Left lung (tissue), 10 donors: ENCODE data around the gene DUS1L. TPM values are rescaled to one million over a fixed set of nuclear protein-coding genes. Genes with fewer than 3 reads are reported as not detected.
A peak's percentile ranks its signal among the peaks of the same experiment; 100 is the strongest.

ENCODE experiments used
- ATAC-seq: fragments of 200-7000 bp; cut with Tn5 transposase; one replicate; pipeline ENCODE4 v1.9.1; 2020; ENCODE audit warnings: moderate library complexity
- DNase-seq, 4 donors: peaks; one replicate each; pipeline ENCODE4 v3.0.0-alpha.2; 2013 to 2020
- H3K27ac ChIP-seq, 2 donors: fragments of 200-600 bp; sonication (generic) in 1 of 2; one replicate each; pipeline versions ENCODE4 v1.5.0 to v1.8.0; 2020 to 2021
- H3K27me3 ChIP-seq, 2 donors: fragments of 200-600 bp; sonication (generic) in 1 of 2; one replicate each; pipeline versions ENCODE4 v1.5.0 to v1.8.0; 2020 to 2021
- H3K36me3 ChIP-seq, 2 donors: fragments of 200-600 bp; sonication (generic) in 1 of 2; one replicate each; pipeline versions ENCODE4 v1.5.0 to v1.8.0; 2020 to 2021
- H3K4me1 ChIP-seq, 2 donors: fragments of 200-600 bp; one replicate each; pipeline ENCODE4 v1.8.0; 2021
- H3K4me3 ChIP-seq, 2 donors: fragments of 200-600 bp; sonication (generic) in 1 of 2; one replicate each; pipeline versions ENCODE4 v1.5.0 to v1.8.0; 2020 to 2021; ENCODE audit warnings: mild to moderate bottlenecking in 1 of 2
- H3K9me3 ChIP-seq, 2 donors: fragments of 200-600 bp; sonication (generic) in 1 of 2; one replicate each; pipeline versions ENCODE4 v1.5.0 to v1.8.0; 2020 to 2021
- intact Hi-C, 2 donors: fragments of 100-400 bp; cut with DNase I; formaldehyde crosslinking; loops; one replicate each; pipeline versions ENCODE4 v1.11.2 to v1.14.2; 2022
- polyA plus RNA-seq, 6 donors: library from polyadenylated mRNA; unstranded; fragments of 120-200 nt; gene quantifications; one replicate each; pipeline ENCODE4 v1.2.1, GENCODE V29; 2013; ENCODE audit not compliant: insufficient read length in 6 of 6
- total RNA-seq, 2 donors: library from RNA; stranded (reverse); fragmentation: NEBNext Ultra II Directional; extraction: Animal tissue kit (Norgen Biotek cat#: 25700); gene quantifications; one replicate each; pipeline ENCODE4 v1.2.1, GENCODE V29; 2021
- TF ChIP-seq, protein P1 (sequence below), 2 donors: fragments of 200-600 bp; sonication (generic) in 1 of 2; IDR thresholded peaks; one replicate each; pipeline versions ENCODE4 v1.5.0 to v1.8.0; 2021; ENCODE audit warnings: antibody characterized with exemption in 2 of 2
- donor health status: DM: no; HTN: yes; CAD: no.
- donor health status: DM: no; HTN: no; CAD: no.

Gene DUS1L
- total and polyA plus RNA-seq, 8 donors = 55.7 to 103 (median 74.0) TPM

DNA sequence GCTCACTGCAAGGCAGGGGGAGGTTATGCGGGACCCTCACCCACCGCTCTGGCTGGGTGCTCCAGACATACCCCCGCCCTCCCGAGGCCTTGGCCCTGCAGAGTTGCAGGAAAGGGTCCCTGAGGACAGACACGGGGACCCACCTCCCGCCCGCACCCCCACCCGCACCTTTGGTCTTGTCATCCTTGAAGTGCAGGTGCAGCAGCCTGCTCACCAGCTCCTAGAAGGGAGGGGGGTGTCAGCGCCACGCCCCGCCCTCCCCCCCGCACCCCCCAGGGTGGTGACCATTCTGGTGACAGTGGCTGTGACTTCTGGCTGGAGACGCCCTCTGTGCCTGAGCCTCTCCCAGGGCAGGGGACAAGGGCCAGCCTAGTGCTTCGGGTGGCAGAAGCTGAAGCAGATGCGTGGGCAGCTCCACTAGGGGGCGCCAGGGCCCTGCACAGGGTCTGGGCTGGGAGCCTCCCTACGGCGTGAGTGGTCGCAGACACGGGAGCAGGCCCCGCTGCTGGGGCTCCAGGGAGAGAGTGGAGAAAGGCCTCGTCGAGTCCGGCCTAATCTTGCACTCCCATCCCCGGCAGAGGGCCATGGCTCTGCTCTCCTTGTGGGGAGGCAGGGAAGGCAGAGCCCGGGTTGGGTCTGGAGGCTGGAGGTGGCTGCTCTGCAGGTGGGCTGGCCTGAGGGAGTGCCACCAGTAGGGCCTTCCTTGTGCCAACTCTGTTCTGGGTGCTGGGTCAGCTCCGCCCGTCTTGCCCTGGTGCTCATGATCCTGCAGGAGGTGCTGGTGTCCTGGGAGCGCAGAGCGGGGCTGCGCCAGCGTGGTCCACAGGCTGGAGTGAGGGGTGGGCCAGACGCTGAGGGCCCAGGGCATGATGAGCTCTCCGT is 45.7 kb downstream of the DUS1L start:
- H3K9me3 ChIP-seq = no peaks in the 10 kb centered on the region
- TF ChIP-seq, protein P1, sequence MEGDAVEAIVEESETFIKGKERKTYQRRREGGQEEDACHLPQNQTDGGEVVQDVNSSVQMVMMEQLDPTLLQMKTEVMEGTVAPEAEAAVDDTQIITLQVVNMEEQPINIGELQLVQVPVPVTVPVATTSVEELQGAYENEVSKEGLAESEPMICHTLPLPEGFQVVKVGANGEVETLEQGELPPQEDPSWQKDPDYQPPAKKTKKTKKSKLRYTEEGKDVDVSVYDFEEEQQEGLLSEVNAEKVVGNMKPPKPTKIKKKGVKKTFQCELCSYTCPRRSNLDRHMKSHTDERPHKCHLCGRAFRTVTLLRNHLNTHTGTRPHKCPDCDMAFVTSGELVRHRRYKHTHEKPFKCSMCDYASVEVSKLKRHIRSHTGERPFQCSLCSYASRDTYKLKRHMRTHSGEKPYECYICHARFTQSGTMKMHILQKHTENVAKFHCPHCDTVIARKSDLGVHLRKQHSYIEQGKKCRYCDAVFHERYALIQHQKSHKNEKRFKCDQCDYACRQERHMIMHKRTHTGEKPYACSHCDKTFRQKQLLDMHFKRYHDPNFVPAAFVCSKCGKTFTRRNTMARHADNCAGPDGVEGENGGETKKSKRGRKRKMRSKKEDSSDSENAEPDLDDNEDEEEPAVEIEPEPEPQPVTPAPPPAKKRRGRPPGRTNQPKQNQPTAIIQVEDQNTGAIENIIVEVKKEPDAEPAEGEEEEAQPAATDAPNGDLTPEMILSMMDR (IDR thresholded peaks at IDR 0.05) = peak; percentile 52 to 74
- peak in 1 of 4 donors; percentile 93 for DNase-seq
- peaks cover 25 to 39% of the 10 kb centered on the region in 2 donors for H3K4me1 ChIP-seq
- ATAC-seq = no peak
- no peaks in the 10 kb centered on the region for H3K27me3 ChIP-seq
- no peak overlapping the region for H3K4me3 ChIP-seq
- intact Hi-C loops = no loop called here
- H3K36me3 ChIP-seq = peaks cover 0 to 16% of the 10 kb centered on the region in 2 donors
- no peak overlapping the region for H3K27ac ChIP-seq

DNA sequence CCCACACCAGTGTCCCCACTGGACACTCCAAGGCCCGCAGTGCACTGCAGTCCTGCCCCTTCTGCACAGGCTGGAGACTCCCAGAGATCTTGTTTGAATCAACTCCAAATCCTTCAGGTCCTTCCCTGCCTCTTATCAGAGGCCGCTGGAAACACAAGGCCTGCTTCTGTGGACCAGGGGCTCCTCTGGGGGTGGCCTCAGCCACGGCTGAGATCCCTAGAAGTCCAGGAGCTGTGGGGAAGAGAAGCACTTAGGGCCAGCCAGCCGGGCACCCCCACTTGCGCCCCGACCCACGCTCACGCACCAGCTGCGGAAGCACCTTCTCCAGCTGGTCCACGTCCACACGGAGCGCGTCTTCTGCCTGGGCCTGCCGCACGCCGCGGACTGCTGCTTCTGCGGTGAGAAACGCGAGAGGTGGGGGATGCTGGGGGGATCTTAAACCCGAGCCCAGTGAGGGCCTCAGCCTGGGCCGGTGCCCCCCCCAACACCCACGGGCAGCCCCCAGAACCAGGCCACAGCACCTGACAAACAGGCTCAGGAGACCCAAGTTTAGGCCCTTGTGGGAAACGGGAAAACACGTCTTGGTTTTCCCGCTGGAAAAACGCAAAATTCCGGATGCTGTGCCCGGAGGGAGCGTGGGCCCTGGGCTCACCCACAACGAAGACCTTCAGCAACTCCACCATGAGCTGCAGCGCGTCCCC is 46.5 kb downstream of the DUS1L start:
- Histone ChIP-seq H3K36me3 (peaks cover 0 to 16% of the 10 kb centered on the region in 2 donors), H3K4me1 (peaks cover 22 to 35% of the 10 kb centered on the region in 2 donors), H3K4me3 (no peak overlapping the region), H3K27me3 (no peaks in the 10 kb centered on the region), H3K27ac (no peak overlapping the region), H3K9me3 (no peaks in the 10 kb centered on the region)
- TF ChIP-seq, protein P1 (IDR thresholded peaks at IDR 0.05) = no peak
- ATAC-seq (no peak), DNase-seq (no peak)
- intact Hi-C loops = no loop called here

DNA sequence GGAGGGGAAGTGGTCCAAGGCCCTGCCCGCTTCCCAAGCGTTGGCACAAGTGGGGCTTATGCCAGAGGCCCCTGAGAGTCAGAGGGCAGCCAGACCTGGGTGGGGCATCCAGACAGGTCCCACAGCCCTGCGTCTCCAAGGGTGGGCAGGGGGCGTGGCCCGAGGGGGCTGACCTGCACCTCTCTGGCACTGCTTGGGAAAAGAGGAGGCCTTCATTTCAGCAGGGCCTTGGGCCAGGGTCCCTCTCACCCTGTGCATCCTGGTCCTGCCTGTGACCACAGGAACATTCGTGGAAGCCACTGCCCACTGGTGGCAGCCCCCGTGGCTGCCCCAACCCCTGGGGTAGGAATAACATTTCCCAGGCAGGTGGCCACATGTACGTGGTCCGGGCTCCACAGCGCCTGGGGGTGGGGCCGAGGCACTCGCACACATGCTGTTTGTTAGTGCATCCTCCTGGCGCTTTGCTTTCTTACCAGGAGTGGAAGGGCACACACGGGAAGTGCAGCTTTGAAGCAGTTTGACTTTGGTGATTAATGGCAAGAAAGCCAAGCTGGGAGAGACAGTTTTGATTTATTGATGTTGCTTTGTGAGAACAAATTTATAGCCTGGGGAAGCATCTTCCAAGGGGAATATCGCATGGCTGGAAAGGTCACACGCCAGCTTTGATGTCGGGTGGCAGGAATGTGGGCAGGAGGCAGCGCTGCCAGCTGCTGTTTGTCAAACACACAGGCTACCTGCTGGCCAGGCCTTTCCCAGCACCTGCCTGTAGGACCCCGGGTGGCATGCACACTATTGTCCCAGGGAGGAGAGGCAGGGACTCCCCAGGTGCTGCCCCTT is 47.2 kb downstream of the DUS1L start:
- no peaks in the 10 kb centered on the region for H3K27me3 ChIP-seq
- no peak overlapping the region for H3K4me3 ChIP-seq
- H3K4me1 ChIP-seq = peaks cover 15 to 32% of the 10 kb centered on the region in 2 donors
- H3K36me3 ChIP-seq = peaks cover 0 to 16% of the 10 kb centered on the region in 2 donors
- H3K9me3 ChIP-seq = no peaks in the 10 kb centered on the region
- intact Hi-C loops = no loop called here
- ATAC-seq (no peak), DNase-seq (no peak)
- TF ChIP-seq, protein P1 (IDR thresholded peaks at IDR 0.05) = no peak
- no peak overlapping the region for H3K27ac ChIP-seq

DNA sequence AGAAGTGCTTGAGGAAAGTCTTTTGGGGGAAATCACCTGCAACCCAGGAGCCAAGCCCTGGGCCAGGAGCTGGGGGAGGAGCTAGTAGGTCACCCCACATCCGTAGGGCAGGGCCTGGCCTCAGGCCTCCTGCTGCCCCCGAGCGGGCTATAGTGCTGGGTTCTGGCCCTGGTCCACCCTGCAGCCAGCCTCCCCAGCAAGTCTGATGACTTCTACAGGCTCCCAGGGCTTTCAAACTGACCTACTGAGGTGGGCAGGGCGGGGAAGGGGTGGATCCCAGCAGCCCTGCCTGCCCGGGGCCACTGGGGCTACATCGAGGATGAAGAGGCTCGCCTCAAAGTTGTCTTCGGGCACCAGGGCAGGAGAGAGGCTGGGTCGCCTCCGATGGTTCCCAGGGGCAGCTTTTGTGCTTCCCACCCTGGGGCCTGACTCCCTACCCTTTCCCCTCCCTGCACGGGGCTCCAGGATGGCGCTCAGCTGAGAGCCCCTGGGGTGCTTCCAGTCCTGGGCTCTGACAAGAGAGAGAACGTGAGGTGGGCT is 47.9 kb downstream of the DUS1L start:
- Histone ChIP-seq H3K27me3 (no peaks in the 10 kb centered on the region), H3K4me3 (no peak overlapping the region), H3K9me3 (no peaks in the 10 kb centered on the region), H3K27ac (no peak overlapping the region), H3K4me1 (peaks cover 15 to 38% of the 10 kb centered on the region in 2 donors), H3K36me3 (peaks cover 0 to 16% of the 10 kb centered on the region in 2 donors)
- TF ChIP-seq, protein P1 (IDR thresholded peaks at IDR 0.05) = no peak
- ATAC-seq = peak; percentile 3
- DNase-seq = no peak
- intact Hi-C loops = no loop called here
